ENCODE results near the gene AFF3.

The AFF3 gene

GRCh38 chr2:99877963-99878362 is 264.4 kb downstream of the AFF3 start:
- DNase-seq = no peak

GRCh38 chr2:99876956-99877355 is 265.4 kb downstream of the AFF3 start:
- DNase-seq = no peak

GRCh38 chr2:99875627-99876201 is 266.7 kb downstream of the AFF3 start:
- DNase-seq = no peak

- no peak for DNase-seq
These were observed 274.1 kb downstream of the AFF3 start for GRCh38 chr2:99868260-99868659.

GRCh38 chr2:99867770-99868169 is 274.6 kb downstream of the AFF3 start:
- DNase-seq = no peak

- no peak for DNase-seq
These were observed 276.3 kb downstream of the AFF3 start for GRCh38 chr2:99865818-99866676.

- DNase-seq = no peak
These were observed 277.5 kb downstream of the AFF3 start for GRCh38 chr2:99864561-99865553.

GRCh38 chr2:99863903-99864270 is 278.5 kb downstream of the AFF3 start:
- no peak for DNase-seq

- DNase-seq = no peak
These were observed 279.0 kb downstream of the AFF3 start for GRCh38 chr2:99863236-99863902.

- no peak for DNase-seq
These were observed 279.8 kb downstream of the AFF3 start for GRCh38 chr2:99862566-99862965.

- no peak for DNase-seq
These were observed 281.0 kb downstream of the AFF3 start for GRCh38 chr2:99861376-99861760.

GRCh38 chr2:99860720-99861375 is 281.5 kb downstream of the AFF3 start:
- DNase-seq = no peak

- no peak for DNase-seq
These were observed 283.3 kb downstream of the AFF3 start for GRCh38 chr2:99858951-99859596.

- DNase-seq = no peak
These were observed 284.4 kb downstream of the AFF3 start for GRCh38 chr2:99857867-99858444.

- no peak for DNase-seq
These were observed 285.0 kb downstream of the AFF3 start for GRCh38 chr2:99857372-99857771.

GRCh38 chr2:99856119-99856518 is 286.3 kb downstream of the AFF3 start:
- DNase-seq = no peak

- no peak for DNase-seq
These were observed 288.0 kb downstream of the AFF3 start for GRCh38 chr2:99854236-99854852.

- DNase-seq = no peak
These were observed 289.4 kb downstream of the AFF3 start for GRCh38 chr2:99852956-99853355.

- DNase-seq = no peak
These were observed 289.9 kb downstream of the AFF3 start for GRCh38 chr2:99852376-99852934.

- DNase-seq = no peak
These were observed 290.6 kb downstream of the AFF3 start for GRCh38 chr2:99851811-99852210.

GRCh38 chr2:99851089-99851488 is 291.3 kb downstream of the AFF3 start:
- no peak for DNase-seq

All from CD4-positive, alpha-beta T cell treated with Interleukin-21 for 1 hour (primary cell).